ENCODE measurements around the gene ADAMTSL3.

ADAMTSL3 gene

GRCh38 chr15:83709811-83710210, 55.9 kb downstream of the ADAMTSL3 start:
- no peaks in the 10 kb centered on the region for H3K36me3 ChIP-seq (ENCODE audit: insufficient read depth, low read length)
- H3K27me3 ChIP-seq (ENCODE audit: control insufficient read depth, insufficient read depth, low read length) = no peaks in the 10 kb centered on the region
- H3K4me2 ChIP-seq (ENCODE audit: low read length) = no peak overlapping the region
- H3K4me1 ChIP-seq (ENCODE audit: control insufficient read depth, insufficient read depth, low read length) = peaks cover 46% of the 10 kb centered on the region
- no peak overlapping the region for H3K4me3 ChIP-seq (ENCODE audit: low read length)
- no peak overlapping the region for H3K9ac ChIP-seq (ENCODE audit: low read depth, low read length)
- no peaks in the 10 kb centered on the region for H3K9me3 ChIP-seq (replicated peaks; ENCODE audit: low read length)

- Histone ChIP-seq H3K36me3 (ENCODE audit: insufficient read depth, low read length) (no peaks in the 10 kb centered on the region), H3K9me3 (replicated peaks; ENCODE audit: low read length) (no peaks in the 10 kb centered on the region), H3K4me1 (ENCODE audit: control insufficient read depth, insufficient read depth, low read length) (peaks cover 48% of the 10 kb centered on the region)
These were observed 56.5 kb downstream of the ADAMTSL3 start for GRCh38 chr15:83710452-83710851.

GRCh38 chr15:83711236-83711635, 57.3 kb downstream of the ADAMTSL3 start:
- peaks cover 43% of the 10 kb centered on the region for H3K4me1 ChIP-seq (ENCODE audit: control insufficient read depth, insufficient read depth, low read length)
- no peak overlapping the region for H3K4me3 ChIP-seq (ENCODE audit: low read length)
- no peaks in the 10 kb centered on the region for H3K9me3 ChIP-seq (replicated peaks; ENCODE audit: low read length)
- no peaks in the 10 kb centered on the region for H3K36me3 ChIP-seq (ENCODE audit: insufficient read depth, low read length)
- no peak overlapping the region for H3K4me2 ChIP-seq (ENCODE audit: low read length)
- no peak overlapping the region for H3K9ac ChIP-seq (ENCODE audit: low read depth, low read length)
- H3K27me3 ChIP-seq (ENCODE audit: control insufficient read depth, insufficient read depth, low read length) = no peaks in the 10 kb centered on the region

More at GRCh38 chr15:83710452-83710851, 56.5 kb downstream of the ADAMTSL3 start:
- no peak overlapping the region for H3K4me2 ChIP-seq (ENCODE audit: low read length)
- no peaks in the 10 kb centered on the region for H3K27me3 ChIP-seq (ENCODE audit: control insufficient read depth, insufficient read depth, low read length)
- no peak overlapping the region for H3K9ac ChIP-seq (ENCODE audit: low read depth, low read length)
- no peak overlapping the region for H3K4me3 ChIP-seq (ENCODE audit: low read length)

- Histone ChIP-seq H3K9me3 (replicated peaks; ENCODE audit: low read length) (no peaks in the 10 kb centered on the region), H3K4me3 (ENCODE audit: low read length) (no peak overlapping the region), H3K27me3 (ENCODE audit: control insufficient read depth, insufficient read depth, low read length) (no peaks in the 10 kb centered on the region), H3K4me2 (ENCODE audit: low read length) (no peak overlapping the region), H3K36me3 (ENCODE audit: insufficient read depth, low read length) (no peaks in the 10 kb centered on the region), H3K9ac (ENCODE audit: low read depth, low read length) (no peak overlapping the region), H3K4me1 (ENCODE audit: control insufficient read depth, insufficient read depth, low read length) (peaks cover 37% of the 10 kb centered on the region)
These were observed 59.3 kb downstream of the ADAMTSL3 start for GRCh38 chr15:83713242-83713641.

GRCh38 chr15:83714939-83715628, 61.2 kb downstream of the ADAMTSL3 start:
- Histone ChIP-seq H3K4me2 (ENCODE audit: low read length) (peak overlapping the region; percentile 33), H3K9me3 (replicated peaks; ENCODE audit: low read length) (no peaks in the 10 kb centered on the region), H3K36me3 (ENCODE audit: insufficient read depth, low read length) (no peaks in the 10 kb centered on the region)

GRCh38 chr15:83716605-83717004, 62.7 kb downstream of the ADAMTSL3 start:
- Histone ChIP-seq H3K4me1 (ENCODE audit: control insufficient read depth, insufficient read depth, low read length) (peaks cover 26% of the 10 kb centered on the region), H3K36me3 (ENCODE audit: insufficient read depth, low read length) (no peaks in the 10 kb centered on the region), H3K27me3 (ENCODE audit: control insufficient read depth, insufficient read depth, low read length) (no peaks in the 10 kb centered on the region), H3K9me3 (replicated peaks; ENCODE audit: low read length) (no peaks in the 10 kb centered on the region), H3K9ac (ENCODE audit: low read depth, low read length) (no peak overlapping the region), H3K4me3 (ENCODE audit: low read length) (no peak overlapping the region), H3K4me2 (ENCODE audit: low read length) (no peak overlapping the region)

More at GRCh38 chr15:83714939-83715628, 61.2 kb downstream of the ADAMTSL3 start:
- Histone ChIP-seq H3K4me1 (ENCODE audit: control insufficient read depth, insufficient read depth, low read length) (peaks cover 33% of the 10 kb centered on the region), H3K9ac (ENCODE audit: low read depth, low read length) (no peak overlapping the region), H3K27me3 (ENCODE audit: control insufficient read depth, insufficient read depth, low read length) (no peaks in the 10 kb centered on the region), H3K4me3 (ENCODE audit: low read length) (no peak overlapping the region)

GRCh38 chr15:83717010-83717409, 63.1 kb downstream of the ADAMTSL3 start:
- no peak overlapping the region for H3K4me3 ChIP-seq (ENCODE audit: low read length)
- no peak overlapping the region for H3K9ac ChIP-seq (ENCODE audit: low read depth, low read length)
- H3K9me3 ChIP-seq (replicated peaks; ENCODE audit: low read length) = no peaks in the 10 kb centered on the region
- H3K27me3 ChIP-seq (ENCODE audit: control insufficient read depth, insufficient read depth, low read length) = no peaks in the 10 kb centered on the region
- H3K4me2 ChIP-seq (ENCODE audit: low read length) = no peak overlapping the region
- peaks cover 26% of the 10 kb centered on the region for H3K4me1 ChIP-seq (ENCODE audit: control insufficient read depth, insufficient read depth, low read length)
- no peaks in the 10 kb centered on the region for H3K36me3 ChIP-seq (ENCODE audit: insufficient read depth, low read length)

- no peak overlapping the region for H3K9ac ChIP-seq (ENCODE audit: low read depth, low read length)
- H3K9me3 ChIP-seq (replicated peaks; ENCODE audit: low read length) = no peaks in the 10 kb centered on the region
- no peaks in the 10 kb centered on the region for H3K27me3 ChIP-seq (ENCODE audit: control insufficient read depth, insufficient read depth, low read length)
- H3K4me1 ChIP-seq (ENCODE audit: control insufficient read depth, insufficient read depth, low read length) = peaks cover 19% of the 10 kb centered on the region
- H3K4me2 ChIP-seq (ENCODE audit: low read length) = no peak overlapping the region
- no peaks in the 10 kb centered on the region for H3K36me3 ChIP-seq (ENCODE audit: insufficient read depth, low read length)
- no peak overlapping the region for H3K4me3 ChIP-seq (ENCODE audit: low read length)
These were observed 66.5 kb downstream of the ADAMTSL3 start for GRCh38 chr15:83720468-83720867.

GRCh38 chr15:83721031-83721430, 67.1 kb downstream of the ADAMTSL3 start:
- no peak overlapping the region for H3K4me2 ChIP-seq (ENCODE audit: low read length)
- no peak overlapping the region for H3K4me3 ChIP-seq (ENCODE audit: low read length)
- no peaks in the 10 kb centered on the region for H3K27me3 ChIP-seq (ENCODE audit: control insufficient read depth, insufficient read depth, low read length)
- no peak overlapping the region for H3K9ac ChIP-seq (ENCODE audit: low read depth, low read length)
- peaks cover 16% of the 10 kb centered on the region for H3K4me1 ChIP-seq (ENCODE audit: control insufficient read depth, insufficient read depth, low read length)
- no peaks in the 10 kb centered on the region for H3K9me3 ChIP-seq (replicated peaks; ENCODE audit: low read length)
- H3K36me3 ChIP-seq (ENCODE audit: insufficient read depth, low read length) = no peaks in the 10 kb centered on the region

GRCh38 chr15:83721981-83722380, 68.1 kb downstream of the ADAMTSL3 start:
- Histone ChIP-seq H3K4me2 (ENCODE audit: low read length) (no peak overlapping the region), H3K9ac (ENCODE audit: low read depth, low read length) (no peak overlapping the region), H3K9me3 (replicated peaks; ENCODE audit: low read length) (no peaks in the 10 kb centered on the region), H3K27me3 (ENCODE audit: control insufficient read depth, insufficient read depth, low read length) (no peaks in the 10 kb centered on the region), H3K36me3 (ENCODE audit: insufficient read depth, low read length) (no peaks in the 10 kb centered on the region), H3K4me3 (ENCODE audit: low read length) (no peak overlapping the region), H3K4me1 (ENCODE audit: control insufficient read depth, insufficient read depth, low read length) (peaks cover 16% of the 10 kb centered on the region)

GRCh38 chr15:83723216-83723615, 69.3 kb downstream of the ADAMTSL3 start:
- Histone ChIP-seq H3K36me3 (ENCODE audit: insufficient read depth, low read length) (no peaks in the 10 kb centered on the region), H3K9me3 (replicated peaks; ENCODE audit: low read length) (no peaks in the 10 kb centered on the region), H3K27me3 (ENCODE audit: control insufficient read depth, insufficient read depth, low read length) (no peaks in the 10 kb centered on the region), H3K4me3 (ENCODE audit: low read length) (no peak overlapping the region), H3K4me1 (ENCODE audit: control insufficient read depth, insufficient read depth, low read length) (peaks cover 13% of the 10 kb centered on the region), H3K4me2 (ENCODE audit: low read length) (no peak overlapping the region), H3K9ac (ENCODE audit: low read depth, low read length) (no peak overlapping the region)

- Histone ChIP-seq H3K4me2 (ENCODE audit: low read length) (no peak overlapping the region), H3K27me3 (ENCODE audit: control insufficient read depth, insufficient read depth, low read length) (no peaks in the 10 kb centered on the region), H3K36me3 (ENCODE audit: insufficient read depth, low read length) (no peaks in the 10 kb centered on the region), H3K4me1 (ENCODE audit: control insufficient read depth, insufficient read depth, low read length) (peaks cover 23% of the 10 kb centered on the region), H3K9me3 (replicated peaks; ENCODE audit: low read length) (no peaks in the 10 kb centered on the region), H3K4me3 (ENCODE audit: low read length) (no peak overlapping the region), H3K9ac (ENCODE audit: low read depth, low read length) (no peak overlapping the region)
These were observed 78.3 kb downstream of the ADAMTSL3 start for GRCh38 chr15:83732196-83732595.

Data from skeletal muscle satellite cell (primary cell).